AG04450 (cell line): ENCODE results near the gene TMEM100. TPM values are rescaled to one million over a fixed set of nuclear protein-coding genes. Genes with fewer than 3 reads are reported as not detected.

Source experiments
- CTCF ChIA-PET: fragments of 300-600, 350-600 bp; formaldehyde crosslinking; extraction: SDS; loops from one replicate; lab custom pipeline; 2022; ENCODE audit warnings: antibody characterized with exemption, inconsistent platforms; lab: Charles Lee
- POLR2A ChIA-PET: fragments of 350-600 bp; formaldehyde crosslinking; extraction: SDS; loops from one replicate; lab custom pipeline; 2021; ENCODE audit warnings: antibody characterized with exemption, inconsistent platforms; lab: Yijun Ruan, JAX
- DNase-seq: peaks from one replicate; pipeline ENCODE4 v3.0.0-alpha.2; 2011; ENCODE audit warnings: low read depth, low spot score
- H3K27ac ChIP-seq: one replicate; pipeline ENCODE4 v1.5.1; 2012; ENCODE audit warnings: low read depth, low read length, control low read depth
- H3K27me3 ChIP-seq: one replicate; pipeline ENCODE4 v1.6.0; 2012; ENCODE audit warnings: low read length; ENCODE audit not compliant: control insufficient read depth, insufficient read depth
- H3K4me3 ChIP-seq: 2 replicates; pipeline ENCODE4 v1.5.1; 2011; ENCODE audit warnings: mild to moderate bottlenecking, low read depth, low read length, control low read depth
- H3K9me3 ChIP-seq: 2 replicates; pipeline ENCODE4 v1.5.1; 2012; ENCODE audit warnings: low read length; ENCODE audit not compliant: control insufficient read depth, insufficient read depth
- CTCF ChIP-seq: IDR thresholded peaks from 2 replicates; pipeline ENCODE4 v1.5.1; 2011; ENCODE audit warnings: low read depth, low read length, control low read depth, inconsistent platforms
- polyA plus RNA-seq: library from polyadenylated mRNA; depleted of rRNA; stranded (reverse); fragments of >200 nt; gene quantifications from 2 replicates; pipeline ENCODE4 v1.2.3, GENCODE V29; 2011

TMEM100 gene
- polyA plus RNA-seq, 1 experiment, result 0.63 TPM

DNA sequence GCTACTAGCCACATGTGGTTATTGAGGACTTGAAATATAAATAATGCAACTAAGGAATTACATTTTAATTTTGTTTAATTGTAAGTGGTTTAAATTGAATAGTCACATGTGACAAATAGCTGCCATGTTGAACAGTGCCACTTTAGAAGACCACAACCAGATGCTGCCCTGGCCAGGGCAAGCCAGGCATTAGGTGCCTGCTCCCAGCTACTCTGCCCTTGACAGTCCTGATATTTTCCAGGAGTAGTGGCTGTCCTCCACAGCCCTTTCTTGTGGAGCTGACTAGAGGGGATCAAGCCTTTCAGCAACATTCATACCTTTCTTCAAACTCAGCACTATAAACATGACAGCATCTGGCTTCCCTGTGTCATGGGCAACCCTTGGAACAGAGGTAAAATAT is 31.0 kb downstream of the TMEM100 start:
- peaks cover 2% of the 10 kb centered on the region for H3K27me3 ChIP-seq
- POLR2A ChIA-PET, result no interaction called here
- DNase-seq, result no peak
- no peaks in the 10 kb centered on the region for H3K9me3 ChIP-seq
- no peak for TF ChIP-seq CTCF
- no peak overlapping the region for H3K27ac ChIP-seq
- CTCF ChIA-PET, result interaction anchor here (1.0 to 2.1 kb wide), 4 partner anchors 26 to 58 kb away, joined by 3 to 8 read pairs (median 4); no protein-coding TSS in a partner anchor
- H3K4me3 ChIP-seq, result no peak overlapping the region

- no peaks in the 10 kb centered on the region for H3K9me3 ChIP-seq
- H3K4me3 ChIP-seq, result no peak overlapping the region
- no peak for TF ChIP-seq CTCF
- H3K27ac ChIP-seq, result no peak overlapping the region
- ChIA-PET POLR2A (no interaction called here), CTCF (interaction anchor here (0.8 to 2.1 kb wide), 7 partner anchors 28 to 176 kb away, joined by 3 to 8 read pairs (median 6); no protein-coding TSS in a partner anchor)
- DNase-seq, result no peak
- peaks cover 2% of the 10 kb centered on the region for H3K27me3 ChIP-seq
Measured at GRCh38 chr17:55690105-55690508, 32.6 kb downstream of the TMEM100 start.

- Histone ChIP-seq H3K4me3 (no peak overlapping the region), H3K9me3 (no peaks in the 10 kb centered on the region), H3K27ac (no peak overlapping the region), H3K27me3 (peaks cover 2% of the 10 kb centered on the region)
- ChIA-PET POLR2A (no interaction called here), CTCF (interaction anchor here (1.3 to 1.9 kb wide), 5 partner anchors 28 to 163 kb away, joined by 3 to 8 read pairs (median 6); no protein-coding TSS in a partner anchor)
- no peak for DNase-seq
- no peak for TF ChIP-seq CTCF
Measured at GRCh38 chr17:55689672-55690071, 33.0 kb downstream of the TMEM100 start.

DNA sequence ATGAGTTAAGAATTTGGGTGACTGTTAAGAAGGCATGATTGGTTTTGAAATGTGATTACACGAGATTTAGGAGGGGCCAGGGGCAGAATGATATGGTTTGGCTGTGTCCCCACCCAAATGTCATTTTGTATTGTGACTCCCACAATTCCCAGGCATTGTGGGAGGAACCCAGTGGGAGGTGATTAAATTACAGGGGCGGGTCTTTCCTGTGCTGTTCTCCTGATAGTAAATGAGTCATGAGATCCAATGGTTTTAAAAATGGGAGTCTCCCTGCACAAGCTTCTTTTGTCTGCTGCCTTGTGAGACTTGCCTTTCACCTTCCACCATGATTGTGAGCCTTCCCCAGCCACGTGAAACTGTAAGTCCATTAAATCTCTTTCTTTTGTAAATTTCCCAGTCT is 34.6 kb downstream of the TMEM100 start:
- peaks cover 2% of the 10 kb centered on the region for H3K27me3 ChIP-seq
- no peak for DNase-seq
- no peaks in the 10 kb centered on the region for H3K9me3 ChIP-seq
- ChIA-PET CTCF (no interaction called here), POLR2A (no interaction called here)
- TF ChIP-seq CTCF, result no peak
- H3K27ac ChIP-seq, result no peak overlapping the region
- H3K4me3 ChIP-seq, result no peak overlapping the region

GRCh38 chr17:55687037-55687436 is 35.6 kb downstream of the TMEM100 start:
- POLR2A ChIA-PET, result no interaction called here
- DNase-seq, result no peak
- H3K27ac ChIP-seq, result no peak overlapping the region
- no peak overlapping the region for H3K4me3 ChIP-seq
- CTCF ChIA-PET, result no interaction called here
- H3K27me3 ChIP-seq, result peaks cover 5% of the 10 kb centered on the region
- H3K9me3 ChIP-seq, result no peaks in the 10 kb centered on the region
- TF ChIP-seq CTCF, result no peak
